Breast epithelium (tissue), 3 donors: ENCODE measurements around the gene SAMD3.

Experiments
- POLR2A ChIP-seq: fragments of 450-650 bp; IDR thresholded peaks from one replicate; pipeline ENCODE4 v1.6.1; 2016; ENCODE audit warnings: antibody characterized with exemption, mild to moderate bottlenecking, moderate library complexity
- POLR2AphosphoS5 ChIP-seq, 3 donors: sonication (generic); formaldehyde crosslinking; IDR thresholded peaks; one replicate each; pipeline ENCODE4 v1.6.1; 2017; ENCODE audit warnings: antibody characterized with exemption in 3 of 3
- TF ChIP-seq, protein P1 (sequence below), 3 donors: fragments of 450-650 bp; IDR thresholded peaks; one replicate each; pipeline ENCODE4 v1.5.1; 2016 to 2017; ENCODE audit warnings: antibody characterized with exemption in 3 of 3, mild to moderate bottlenecking in 3 of 3, moderate library complexity in 3 of 3

DNA sequence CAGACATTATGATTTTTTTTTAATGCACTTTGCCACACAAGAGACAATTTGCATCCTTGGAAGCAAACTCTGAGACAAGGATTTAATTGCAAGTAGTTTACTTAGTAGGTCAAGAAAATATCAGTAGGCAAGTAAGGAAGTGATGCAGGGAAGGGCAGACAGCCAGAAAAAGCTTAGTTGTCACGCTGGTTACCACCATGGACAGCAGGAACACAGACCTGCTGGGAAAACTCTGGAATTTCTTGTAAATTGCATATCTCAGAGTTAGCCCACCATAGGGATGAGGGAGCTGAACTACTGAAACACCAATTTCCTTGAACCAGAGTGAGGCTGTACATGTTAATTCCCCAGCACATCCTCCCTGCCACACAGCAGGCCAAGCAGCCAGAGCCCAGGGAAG lies 111.7 kb downstream of the SAMD3 start:
- TF ChIP-seq POLR2A (no peak), POLR2AphosphoS5 (IDR thresholded peaks at IDR 0.05) (no peak)
- TF ChIP-seq, protein P1, sequence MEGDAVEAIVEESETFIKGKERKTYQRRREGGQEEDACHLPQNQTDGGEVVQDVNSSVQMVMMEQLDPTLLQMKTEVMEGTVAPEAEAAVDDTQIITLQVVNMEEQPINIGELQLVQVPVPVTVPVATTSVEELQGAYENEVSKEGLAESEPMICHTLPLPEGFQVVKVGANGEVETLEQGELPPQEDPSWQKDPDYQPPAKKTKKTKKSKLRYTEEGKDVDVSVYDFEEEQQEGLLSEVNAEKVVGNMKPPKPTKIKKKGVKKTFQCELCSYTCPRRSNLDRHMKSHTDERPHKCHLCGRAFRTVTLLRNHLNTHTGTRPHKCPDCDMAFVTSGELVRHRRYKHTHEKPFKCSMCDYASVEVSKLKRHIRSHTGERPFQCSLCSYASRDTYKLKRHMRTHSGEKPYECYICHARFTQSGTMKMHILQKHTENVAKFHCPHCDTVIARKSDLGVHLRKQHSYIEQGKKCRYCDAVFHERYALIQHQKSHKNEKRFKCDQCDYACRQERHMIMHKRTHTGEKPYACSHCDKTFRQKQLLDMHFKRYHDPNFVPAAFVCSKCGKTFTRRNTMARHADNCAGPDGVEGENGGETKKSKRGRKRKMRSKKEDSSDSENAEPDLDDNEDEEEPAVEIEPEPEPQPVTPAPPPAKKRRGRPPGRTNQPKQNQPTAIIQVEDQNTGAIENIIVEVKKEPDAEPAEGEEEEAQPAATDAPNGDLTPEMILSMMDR (IDR thresholded peaks at IDR 0.05): no peak
